A673 (cell line): ENCODE results near the gene JARID2.

Experiments
- CTCF ChIP-seq: fragments of 300-800, 200-600 bp; sonication (generic); conservative IDR thresholded peaks from 2 replicates; pipeline ENCODE4 v1.5.1; 2017; ENCODE audit warnings: low read depth, mild to moderate bottlenecking, antibody characterized with exemption, low read length, moderate library complexity, mixed read lengths
- EZH2 ChIP-seq: fragments of 200-600 bp; sonication (generic); IDR thresholded peaks from 2 replicates; pipeline ENCODE4 v1.6.1; 2017; ENCODE audit warnings: borderline replicate concordance, low read depth, mild to moderate bottlenecking, mixed read lengths, antibody characterized with exemption, low read length; ENCODE audit not compliant: poor library complexity, severe bottlenecking

GRCh38 chr6:15259766-15260098, 13.9 kb downstream of the JARID2 start:
- no peak for TF ChIP-seq CTCF
- no peak for TF ChIP-seq EZH2
